Lung microvascular endothelial cell (primary cell): ENCODE measurements around the gene LRP1B. TPM values are rescaled to one million over a fixed set of nuclear protein-coding genes. Genes with fewer than 3 reads are reported as not detected.
"Not testable (repeated sequence)": the region's sequence is repeated elsewhere in the genome, so short reads cannot be mapped to it uniquely, and the experiment has no call there.

ENCODE experiments used
- DNase-seq, 2 donors: peaks; one replicate each; pipeline versions ENCODE4 v3.0.0 to v3.0.0-alpha.2; 2010; ENCODE audit warnings: low read depth in 2 of 2
- total RNA-seq: library from RNA; depleted of rRNA; stranded (reverse); fragments of >200 nt; gene quantifications from 2 replicates; pipeline ENCODE4 v1.2.1, GENCODE V29; 2014

LRP1B gene
- total RNA-seq, 1 donor from 2014 or later, result not detected

- DNase-seq, result no peak
Measured at GRCh38 chr2:140580532-140581151, 1550.2 kb downstream of the LRP1B start.

- DNase-seq, result no peak
Measured at GRCh38 chr2:140577453-140577852, 1553.4 kb downstream of the LRP1B start.

GRCh38 chr2:140567734-140568133 is 1563.1 kb downstream of the LRP1B start:
- DNase-seq, result no peak

GRCh38 chr2:140565756-140566155 is 1565.1 kb downstream of the LRP1B start:
- no peak for DNase-seq

- no peak for DNase-seq
Measured at GRCh38 chr2:140555701-140556100, 1575.1 kb downstream of the LRP1B start.

- DNase-seq, result no peak
Measured at GRCh38 chr2:140552634-140553033, 1578.2 kb downstream of the LRP1B start.

GRCh38 chr2:140551287-140551686 is 1579.5 kb downstream of the LRP1B start:
- no peak for DNase-seq

- no peak for DNase-seq
Measured at GRCh38 chr2:140550821-140551220, 1580.0 kb downstream of the LRP1B start.

- DNase-seq, result not testable (repeated sequence)
Measured at GRCh38 chr2:140544769-140545168, 1586.0 kb downstream of the LRP1B start.

- no peak for DNase-seq
Measured at GRCh38 chr2:140542627-140543026, 1588.2 kb downstream of the LRP1B start.

GRCh38 chr2:140539242-140539875 is 1591.5 kb downstream of the LRP1B start:
- DNase-seq, result no peak

- DNase-seq, result no peak
Measured at GRCh38 chr2:140529706-140530105, 1601.1 kb downstream of the LRP1B start.

- DNase-seq, result no peak
Measured at GRCh38 chr2:140528982-140529381, 1601.8 kb downstream of the LRP1B start.

- DNase-seq, result no peak
Measured at GRCh38 chr2:140526575-140526974, 1604.2 kb downstream of the LRP1B start.

- DNase-seq, result no peak
Measured at GRCh38 chr2:140512106-140512505, 1618.7 kb downstream of the LRP1B start.

GRCh38 chr2:140509765-140510164 is 1621.1 kb downstream of the LRP1B start:
- DNase-seq, result no peak

GRCh38 chr2:140508756-140509155 is 1622.1 kb downstream of the LRP1B start:
- no peak for DNase-seq

GRCh38 chr2:140506606-140507005 is 1624.2 kb downstream of the LRP1B start:
- DNase-seq, result no peak

- no peak for DNase-seq
Measured at GRCh38 chr2:140504601-140505000, 1626.2 kb downstream of the LRP1B start.

- no peak for DNase-seq
Measured at GRCh38 chr2:140502951-140503630, 1627.7 kb downstream of the LRP1B start.

- DNase-seq, result no peak
Measured at GRCh38 chr2:140498360-140498759, 1632.5 kb downstream of the LRP1B start.

GRCh38 chr2:140496714-140497113 is 1634.1 kb downstream of the LRP1B start:
- no peak for DNase-seq

- no peak for DNase-seq
Measured at GRCh38 chr2:140491876-140492275, 1638.9 kb downstream of the LRP1B start.
